Activated T-helper 1 cell treated with anti-CD3 and anti-CD28 coated beads, Interleukin-12 subunit alpha, Interleukin-12 subunit beta, Interleukin-2, Interleukin-4 antibody, amounts not matched to agents 30 ng/mL and 10 ng/mL and 1 ng/mL, durations not matched to agents 14 hours and 24 hours and 36 hours (primary cell): ENCODE data around the gene SSH2. TPM values are rescaled to one million over a fixed set of nuclear protein-coding genes. Genes with fewer than 3 reads are reported as not detected.

Source experiments
- DNase-seq: peaks from one replicate; pipeline ENCODE4 v3.0.0; 2021; ENCODE audit warnings: low spot score
- H3K27ac Mint-ChIP-seq: one replicate; pipeline ENCODE4 v1.8.0; 2021; ENCODE audit warnings: mild to moderate bottlenecking, mixed read lengths
- H3K27me3 Mint-ChIP-seq: one replicate; pipeline ENCODE4 v1.8.0; 2022; ENCODE audit warnings: mild to moderate bottlenecking, moderate library complexity, mixed read lengths; ENCODE audit not compliant: insufficient read depth
- H3K36me3 Mint-ChIP-seq: one replicate; pipeline ENCODE4 v1.8.0; 2021; ENCODE audit warnings: low read depth, mixed read lengths
- H3K4me1 Mint-ChIP-seq: one replicate; pipeline ENCODE4 v1.8.0; 2021; ENCODE audit warnings: low read depth, mixed read lengths
- H3K4me3 Mint-ChIP-seq: one replicate; pipeline ENCODE4 v1.8.0; 2021; ENCODE audit warnings: mild to moderate bottlenecking, moderate library complexity, mixed read lengths
- H3K9me3 Mint-ChIP-seq: one replicate; pipeline ENCODE4 v1.8.0; 2021; ENCODE audit warnings: mixed read lengths
- intact Hi-C: fragments of 100-400 bp; cut with micrococcal nuclease; formaldehyde crosslinking; loops from one replicate; pipeline ENCODE4 v1.15.1; 2024
- total RNA-seq: library from RNA; stranded (reverse); gene quantifications from 2 replicates; pipeline ENCODE4 v1.2.3, GENCODE V29; 2022

Gene SSH2
- total RNA-seq, 1 donor from 2014 or later: 43.6 TPM

DNA sequence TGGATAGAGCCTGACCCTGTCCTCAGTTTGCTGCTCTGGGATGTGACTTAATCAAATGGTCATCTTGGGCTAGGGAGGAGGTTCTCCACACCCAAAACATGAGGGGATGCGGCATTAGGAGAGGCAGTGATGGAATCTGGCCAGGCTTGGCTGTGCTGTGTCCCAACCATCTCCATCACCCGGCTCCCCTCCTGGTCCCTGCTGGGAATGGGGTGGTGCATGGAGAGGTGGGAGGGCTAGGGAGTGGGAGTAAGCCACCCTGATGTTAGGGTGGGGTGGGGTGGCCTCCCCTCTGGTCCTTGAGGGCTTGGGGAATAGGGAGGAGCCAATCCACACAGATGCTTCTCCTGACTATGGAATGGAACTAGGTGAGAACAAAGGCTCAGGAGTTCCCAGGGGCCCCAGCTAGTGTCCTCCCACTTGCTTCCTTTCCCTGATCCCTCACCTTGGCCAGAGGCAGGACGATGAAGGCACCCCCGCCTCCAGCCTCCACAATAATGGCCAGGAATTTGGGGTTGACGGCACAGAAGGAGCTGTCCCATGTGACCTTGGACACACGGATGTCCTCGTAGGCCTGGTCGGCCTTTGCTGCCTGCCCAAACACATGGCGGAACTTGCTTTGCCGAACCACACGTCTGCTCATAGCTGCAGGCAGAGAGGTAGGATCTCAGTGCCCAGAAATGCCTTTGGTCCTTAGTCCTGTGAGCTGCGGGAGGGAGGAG lies 309.1 kb downstream of the SSH2 start:
- intact Hi-C loops: no loop called here
- H3K4me3 Mint-ChIP-seq: peak overlapping the region; percentile 69
- peaks cover 52% of the 10 kb centered on the region for H3K4me1 Mint-ChIP-seq
- H3K9me3 Mint-ChIP-seq: no peaks in the 10 kb centered on the region
- peaks cover 6% of the 10 kb centered on the region for H3K27me3 Mint-ChIP-seq
- H3K27ac Mint-ChIP-seq: no peak overlapping the region
- DNase-seq: no peak
- H3K36me3 Mint-ChIP-seq: peaks cover 3% of the 10 kb centered on the region

DNA sequence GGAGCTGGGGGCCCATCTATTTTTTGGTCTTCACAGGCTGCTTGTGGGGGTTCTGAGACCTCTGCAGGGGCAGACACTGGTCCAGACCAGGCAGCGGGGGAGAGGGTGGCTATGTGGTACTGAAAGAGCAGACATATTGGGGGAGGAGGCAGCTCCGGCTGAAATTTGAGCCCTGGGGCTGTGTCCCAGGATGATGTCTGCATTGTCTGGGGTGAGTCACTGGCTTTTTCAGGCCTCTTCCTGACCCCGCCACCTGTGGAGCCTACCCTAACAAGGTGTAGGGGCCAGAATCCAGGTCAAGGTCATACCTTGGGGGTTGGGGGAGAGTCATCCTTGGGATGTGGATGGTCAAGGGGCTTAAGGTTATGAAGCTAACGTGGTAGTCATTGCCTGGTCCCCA lies 309.8 kb downstream of the SSH2 start:
- H3K36me3 Mint-ChIP-seq: no peaks in the 10 kb centered on the region
- no peaks in the 10 kb centered on the region for H3K9me3 Mint-ChIP-seq
- peaks cover 53% of the 10 kb centered on the region for H3K4me1 Mint-ChIP-seq
- no peak for DNase-seq
- intact Hi-C loops: no loop called here
- peaks cover 8% of the 10 kb centered on the region for H3K27me3 Mint-ChIP-seq
- H3K4me3 Mint-ChIP-seq: peak overlapping the region; percentile 39
- H3K27ac Mint-ChIP-seq: no peak overlapping the region

DNA sequence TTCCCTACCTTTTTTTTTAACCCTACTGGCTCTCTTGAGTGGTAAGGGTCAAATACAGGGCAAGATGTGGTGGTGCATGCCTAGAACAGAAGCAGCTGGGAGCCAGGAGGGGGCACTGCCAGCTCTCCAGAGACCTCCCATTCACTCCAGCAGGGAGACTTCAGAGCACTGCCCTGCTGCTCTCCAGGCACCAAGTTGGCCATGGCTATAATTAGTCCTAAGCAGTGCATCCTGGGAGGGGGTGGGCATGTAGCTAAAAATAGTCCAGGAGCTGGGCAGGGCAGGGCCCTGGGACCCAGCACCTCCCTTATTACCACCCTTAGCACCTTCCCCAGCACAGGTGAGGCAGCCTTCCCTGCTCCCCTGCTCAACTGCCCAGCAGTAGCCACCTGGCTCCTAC lies 310.8 kb downstream of the SSH2 start:
- no peaks in the 10 kb centered on the region for H3K9me3 Mint-ChIP-seq
- no peaks in the 10 kb centered on the region for H3K36me3 Mint-ChIP-seq
- H3K27ac Mint-ChIP-seq: no peak overlapping the region
- intact Hi-C loops: loop anchor here (10.0 kb wide), 1 partner anchor 496 kb away; the partner anchor contains the start of gene NSRP1
- H3K4me3 Mint-ChIP-seq: no peak overlapping the region
- no peak for DNase-seq
- peaks cover 8% of the 10 kb centered on the region for H3K27me3 Mint-ChIP-seq
- peaks cover 53% of the 10 kb centered on the region for H3K4me1 Mint-ChIP-seq

DNA sequence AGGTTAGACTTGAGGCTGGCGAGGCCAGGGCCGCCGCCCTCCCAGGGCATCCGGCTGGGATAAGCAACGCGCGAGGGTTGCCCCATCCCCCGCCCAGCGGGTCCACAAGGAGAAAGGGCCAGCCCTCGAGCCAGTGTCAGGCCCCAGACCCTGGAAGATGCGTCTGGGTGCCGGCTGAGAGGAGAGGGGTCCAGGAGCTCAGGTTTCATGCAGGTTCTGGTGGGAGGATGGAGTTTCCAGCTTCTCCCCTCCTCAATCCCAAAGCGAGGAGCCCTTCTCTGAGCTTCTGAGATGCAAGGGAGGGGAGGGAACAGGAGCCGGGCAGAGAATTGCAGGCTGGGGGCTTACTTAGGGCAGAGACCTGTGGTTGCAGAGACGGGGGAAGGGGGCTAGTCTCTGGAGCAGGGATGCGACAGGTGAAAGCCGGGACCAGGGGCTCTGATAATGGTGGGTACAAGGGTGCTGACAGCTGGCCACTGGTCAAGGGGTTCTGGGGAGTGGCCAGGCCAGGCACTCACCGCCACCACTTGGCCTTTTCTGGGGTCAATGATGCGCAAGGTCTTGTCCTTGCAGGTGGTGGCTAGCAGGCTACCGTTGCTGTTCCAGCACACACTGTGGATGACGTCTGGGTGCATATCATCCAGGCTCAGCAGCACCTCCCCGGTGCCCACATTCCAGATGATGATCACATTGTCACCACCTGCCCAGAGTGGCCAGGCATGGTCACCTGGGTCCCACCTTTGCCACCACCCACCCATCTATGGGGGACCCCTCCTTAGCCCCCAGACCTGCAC lies 311.6 kb downstream of the SSH2 start:
- H3K9me3 Mint-ChIP-seq: no peaks in the 10 kb centered on the region

DNA sequence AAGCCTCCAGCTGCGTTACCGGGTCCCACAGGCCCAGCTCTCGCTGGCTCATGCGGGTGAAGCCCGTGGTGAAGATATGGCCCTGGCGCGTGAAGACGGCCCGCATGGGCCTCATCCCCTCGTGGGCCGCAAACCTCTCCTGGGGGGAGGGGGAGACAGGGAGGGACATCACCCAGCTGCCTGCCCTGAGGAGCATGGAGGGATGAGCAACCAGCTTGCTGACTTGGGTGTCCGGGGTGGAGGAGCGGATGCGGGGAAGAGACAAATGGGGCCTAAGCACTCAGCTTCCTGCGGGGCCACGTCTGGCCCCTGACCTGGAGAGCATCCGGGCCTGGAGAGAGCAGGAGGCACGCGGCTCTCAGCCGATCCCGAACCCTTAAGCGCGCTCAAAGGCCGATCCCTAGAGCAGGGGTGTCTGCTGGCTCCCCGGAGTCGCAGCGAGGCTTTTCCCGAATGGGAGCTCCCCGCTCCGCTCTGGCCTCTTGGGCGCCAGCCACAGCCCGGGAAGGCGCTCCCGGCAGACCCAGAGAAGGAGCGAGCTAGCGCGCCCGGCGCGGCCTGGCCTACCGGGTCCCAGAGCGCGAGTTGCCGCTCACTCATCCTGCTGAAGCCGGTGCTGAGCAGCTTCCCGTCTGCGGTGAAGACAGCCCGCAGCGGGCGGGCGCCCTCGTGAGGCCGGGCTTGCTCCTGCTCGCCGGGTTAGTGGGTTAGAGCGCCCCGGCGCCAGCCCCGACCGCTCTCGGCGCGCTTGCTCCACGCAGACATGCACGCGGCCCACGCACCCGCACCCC lies 312.4 kb downstream of the SSH2 start:
- H3K4me1 Mint-ChIP-seq: peaks cover 42% of the 10 kb centered on the region

More for the DNA sequence above, 311.6 kb downstream of the SSH2 start:
- peaks cover 8% of the 10 kb centered on the region for H3K27me3 Mint-ChIP-seq
- H3K36me3 Mint-ChIP-seq: no peaks in the 10 kb centered on the region
- intact Hi-C loops: loop anchor here (1.0 to 10.0 kb wide), 2 partner anchors 50 to 496 kb away; partner anchors contain the start of genes NSRP1 and TP53I13
- no peak for DNase-seq
- peaks cover 49% of the 10 kb centered on the region for H3K4me1 Mint-ChIP-seq
- H3K27ac Mint-ChIP-seq: no peak overlapping the region
- no peak overlapping the region for H3K4me3 Mint-ChIP-seq

DNA sequence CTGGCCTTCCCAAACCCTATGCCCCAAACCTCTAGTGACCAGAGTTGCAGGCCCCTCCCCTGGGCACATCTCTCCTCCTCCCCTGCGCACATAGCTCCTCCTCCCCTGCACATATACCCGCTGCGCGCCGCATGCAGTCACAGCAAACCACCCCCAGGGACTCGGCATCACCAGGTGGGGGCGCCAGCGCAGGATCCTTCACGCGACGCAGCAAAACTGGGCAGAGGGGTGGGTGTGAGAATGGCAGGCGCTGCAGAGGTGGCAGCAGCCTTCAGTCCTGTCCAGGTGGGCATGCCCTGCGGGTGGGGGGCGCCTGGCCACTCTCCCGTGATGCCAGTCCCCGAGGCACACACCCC lies 312.9 kb downstream of the SSH2 start:
- Mint-ChIP-seq H3K27me3 (peaks cover 8% of the 10 kb centered on the region), H3K27ac (peak overlapping the region; percentile 66), H3K9me3 (no peaks in the 10 kb centered on the region), H3K36me3 (no peaks in the 10 kb centered on the region), H3K4me1 (peaks cover 40% of the 10 kb centered on the region), H3K4me3 (peak overlapping the region; percentile 81)
- intact Hi-C loops: loop anchor here (1.0 to 10.0 kb wide), 5 partner anchors 89 to 498 kb away; partner anchors contain the start of genes NSRP1 and SSH2
- DNase-seq: peak; percentile 86

More for the DNA sequence above, 312.4 kb downstream of the SSH2 start:
- H3K9me3 Mint-ChIP-seq: no peaks in the 10 kb centered on the region
- no peaks in the 10 kb centered on the region for H3K36me3 Mint-ChIP-seq
- DNase-seq: peak; percentile 86
- peaks cover 8% of the 10 kb centered on the region for H3K27me3 Mint-ChIP-seq
- peak overlapping the region; percentile 81 for H3K4me3 Mint-ChIP-seq
- H3K27ac Mint-ChIP-seq: peak overlapping the region; percentile 66
- intact Hi-C loops: loop anchor here (1.0 to 10.0 kb wide), 6 partner anchors 49 to 497 kb away; partner anchors contain the start of genes NSRP1, SSH2 and TP53I13

DNA sequence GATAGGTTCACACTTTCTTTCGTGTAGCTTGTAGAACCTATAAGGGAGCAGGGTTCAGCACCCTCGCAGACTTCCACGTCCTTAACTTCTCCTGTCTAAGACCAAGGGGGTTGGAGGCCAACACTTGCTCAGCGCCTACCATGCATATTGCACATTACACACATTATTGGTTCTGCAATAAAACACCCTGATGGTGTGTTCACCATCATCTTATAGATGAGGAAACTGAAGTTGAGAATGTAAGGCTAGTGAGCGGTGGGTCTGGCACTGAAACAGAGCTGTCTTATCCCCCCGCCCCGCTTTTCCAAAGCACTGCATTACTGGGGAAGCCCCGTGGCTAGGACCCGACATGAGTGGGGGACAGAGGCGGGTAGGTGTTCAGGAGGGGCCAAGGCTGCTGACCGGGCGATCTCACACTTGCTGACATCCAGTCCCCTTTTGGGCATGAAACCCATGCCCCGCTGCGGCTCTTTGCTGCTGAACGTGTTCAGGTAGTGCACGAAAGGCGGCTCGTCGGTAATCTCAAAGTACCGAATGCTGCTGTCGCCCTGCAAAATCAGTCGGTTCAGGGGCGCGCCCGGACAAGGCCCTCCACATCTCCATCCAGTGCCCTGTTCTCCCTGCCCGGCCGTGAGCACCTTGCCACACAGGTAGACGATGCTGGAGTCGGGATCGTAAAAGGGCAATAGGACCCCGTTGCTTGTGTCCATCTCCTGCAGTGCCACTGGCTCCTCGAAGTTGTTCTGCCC lies 313.6 kb downstream of the SSH2 start:
- H3K36me3 Mint-ChIP-seq: no peaks in the 10 kb centered on the region
- peaks cover 8% of the 10 kb centered on the region for H3K27me3 Mint-ChIP-seq
- no peak for DNase-seq
- H3K4me1 Mint-ChIP-seq: peaks cover 35% of the 10 kb centered on the region
- intact Hi-C loops: loop anchor here (1.0 to 10.0 kb wide), 5 partner anchors 90 to 498 kb away; partner anchors contain the start of genes NSRP1 and SSH2
- no peaks in the 10 kb centered on the region for H3K9me3 Mint-ChIP-seq
- peak overlapping the region; percentile 66 for H3K27ac Mint-ChIP-seq
- H3K4me3 Mint-ChIP-seq: peak overlapping the region; percentile 81

DNA sequence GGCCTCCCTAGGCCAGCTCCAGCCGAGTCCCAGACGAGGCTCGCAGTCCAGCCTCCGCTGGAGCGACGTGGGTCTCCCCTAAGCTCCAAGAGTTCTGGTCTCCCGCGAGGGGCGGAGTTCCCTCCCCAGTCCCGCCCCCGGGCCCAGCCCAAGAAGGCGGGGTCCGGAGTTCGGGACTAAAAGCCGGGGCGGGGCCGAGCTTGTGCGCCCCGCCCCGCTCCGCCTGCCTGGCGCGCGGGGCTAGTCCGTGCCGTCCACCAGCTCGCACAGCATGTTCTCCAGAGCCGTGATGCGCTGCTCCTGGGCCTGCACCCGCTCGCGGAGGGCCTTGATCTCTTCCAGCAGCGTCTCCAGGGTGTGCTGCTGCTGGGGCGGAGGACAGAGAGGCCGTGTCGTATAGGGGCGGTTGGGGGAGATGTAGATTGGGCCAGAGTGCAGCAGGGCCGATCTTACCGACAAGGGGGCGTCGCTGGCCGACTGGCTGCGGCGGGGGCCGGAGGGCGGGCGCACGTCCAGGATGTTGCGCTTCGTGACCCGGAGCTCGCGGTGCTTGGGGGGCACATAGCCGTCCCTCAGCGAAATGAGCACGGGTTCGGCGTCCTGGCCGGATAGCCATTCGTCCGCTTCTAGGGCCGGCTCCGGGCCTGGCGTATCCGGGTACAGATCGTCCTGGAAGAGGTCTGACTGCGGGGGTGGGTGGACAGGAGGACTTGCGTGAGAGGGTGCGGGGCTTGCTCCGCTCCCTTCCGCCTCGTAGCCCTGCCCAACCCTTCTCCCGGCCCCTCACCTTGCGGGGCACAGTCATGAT lies 314.3 kb downstream of the SSH2 start:
- DNase-seq: peak; percentile 86
- Mint-ChIP-seq H3K9me3 (no peaks in the 10 kb centered on the region), H3K36me3 (no peaks in the 10 kb centered on the region), H3K4me3 (peak overlapping the region; percentile 81), H3K4me1 (peaks cover 35% of the 10 kb centered on the region), H3K27me3 (peaks cover 8% of the 10 kb centered on the region), H3K27ac (peak overlapping the region; percentile 77)
- intact Hi-C loops: loop anchor here (1.0 to 10.0 kb wide), 4 partner anchors 8 to 499 kb away; partner anchors contain the start of genes GIT1, NSRP1 and SSH2

DNA sequence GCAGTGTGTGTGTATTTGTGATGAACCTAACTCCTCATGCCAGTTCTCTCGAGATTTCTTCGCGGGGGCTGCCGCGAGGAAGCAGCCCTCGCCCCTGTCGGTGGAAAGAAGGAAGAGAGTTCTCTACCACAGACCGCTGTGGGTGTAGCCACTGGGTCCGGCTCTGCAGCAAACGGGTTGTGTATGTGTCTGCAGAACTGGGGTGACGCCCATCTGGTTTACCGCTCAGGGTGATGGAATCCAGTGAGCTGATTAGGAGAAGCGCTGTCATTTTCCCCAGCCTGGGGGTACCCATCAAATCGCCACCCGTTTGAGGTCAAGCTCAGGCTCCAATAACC lies 315.0 kb downstream of the SSH2 start:
- intact Hi-C loops: loop anchor here (1.0 to 10.0 kb wide), 3 partner anchors 8 to 500 kb away; partner anchors contain the start of genes GIT1 and NSRP1
- H3K27me3 Mint-ChIP-seq: peaks cover 8% of the 10 kb centered on the region
- DNase-seq: peak; percentile 71
- H3K4me3 Mint-ChIP-seq: peak overlapping the region; percentile 81
- H3K4me1 Mint-ChIP-seq: peaks cover 35% of the 10 kb centered on the region
- H3K9me3 Mint-ChIP-seq: no peaks in the 10 kb centered on the region
- H3K27ac Mint-ChIP-seq: peak overlapping the region; percentile 77
- no peaks in the 10 kb centered on the region for H3K36me3 Mint-ChIP-seq

DNA sequence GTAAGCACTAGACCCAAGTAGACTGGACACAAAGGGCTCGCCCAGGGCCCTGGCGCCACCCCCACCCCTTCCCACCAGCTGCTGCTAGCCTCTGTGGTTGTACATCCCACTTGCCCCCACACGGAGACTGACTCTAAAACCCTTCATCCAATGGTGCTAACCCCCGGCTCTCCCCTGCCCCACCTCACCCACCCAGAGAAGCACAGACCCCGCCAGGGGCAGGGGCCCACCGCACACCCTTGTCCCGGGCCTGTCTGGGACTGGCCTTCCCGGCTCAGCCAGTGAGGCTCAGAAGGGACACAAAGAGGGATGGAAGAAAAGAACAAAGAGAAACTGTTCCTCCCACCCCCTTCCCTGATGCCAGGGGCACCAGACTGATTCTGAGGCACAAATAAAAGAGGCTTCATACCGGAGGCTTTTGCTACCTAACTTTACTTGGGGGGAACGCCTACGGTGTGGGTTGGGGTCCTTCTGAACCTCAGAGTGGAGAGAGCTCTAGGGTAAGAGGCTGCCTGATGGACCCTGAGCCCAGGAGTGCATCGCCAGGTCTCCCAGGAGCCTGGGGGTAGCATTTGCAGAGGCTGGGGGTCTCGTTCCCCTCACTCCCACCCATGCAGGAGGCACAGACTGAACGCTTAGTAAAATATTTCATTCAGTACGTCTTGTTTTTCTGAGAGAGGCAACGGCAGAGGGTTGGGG lies 315.5 kb downstream of the SSH2 start:
- Mint-ChIP-seq H3K36me3 (no peaks in the 10 kb centered on the region), H3K9me3 (no peaks in the 10 kb centered on the region), H3K4me3 (peak overlapping the region; percentile 81), H3K4me1 (peaks cover 35% of the 10 kb centered on the region), H3K27ac (peak overlapping the region; percentile 77), H3K27me3 (peaks cover 8% of the 10 kb centered on the region)
- no peak for DNase-seq
- intact Hi-C loops: loop anchor here (1.0 to 10.0 kb wide), 3 partner anchors 9 to 500 kb away; partner anchors contain the start of genes GIT1 and NSRP1

DNA sequence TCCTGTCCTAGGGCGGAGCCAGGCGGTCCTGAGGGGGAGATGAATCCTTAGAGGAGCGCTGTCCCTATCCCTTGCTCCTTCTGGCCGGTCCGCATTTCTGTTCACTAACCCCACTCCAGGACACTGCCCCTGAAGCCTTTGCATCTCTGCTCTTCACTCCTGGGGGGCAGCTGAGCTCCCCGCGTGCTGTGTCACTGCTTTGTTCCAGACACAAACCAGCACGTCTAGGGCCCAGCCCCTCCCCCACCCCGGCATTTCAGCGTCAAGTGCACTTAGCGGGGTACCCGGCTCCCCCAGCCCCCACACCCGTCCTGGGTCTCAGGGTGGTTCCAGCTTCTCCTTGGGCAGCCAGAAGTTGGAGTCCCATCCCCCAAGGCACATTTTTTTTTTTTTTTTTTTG lies 316.2 kb downstream of the SSH2 start:
- Mint-ChIP-seq H3K4me3 (peak overlapping the region; percentile 40), H3K4me1 (peaks cover 35% of the 10 kb centered on the region), H3K27ac (no peak overlapping the region), H3K27me3 (peaks cover 8% of the 10 kb centered on the region), H3K9me3 (no peaks in the 10 kb centered on the region), H3K36me3 (no peaks in the 10 kb centered on the region)
- DNase-seq: no peak
- intact Hi-C loops: loop anchor here (1.0 to 10.0 kb wide), 3 partner anchors 34 to 501 kb away; partner anchors contain the start of genes NSRP1 and TAOK1
